Right atrium auricular region (tissue), 2 donors: Measurements from ENCODE around the gene ADGRD1. TPM values are rescaled to one million over a fixed set of nuclear protein-coding genes. Genes with fewer than 3 reads are reported as not detected.
A peak's percentile ranks its signal among the peaks of the same experiment; 100 is the strongest.

Source experiments
- DNase-seq: peaks from one replicate; pipeline ENCODE4 v3.0.0-alpha.2; 2019; ENCODE audit warnings: low spot score
- H3K27ac ChIP-seq, 2 donors: fragments of 200-600 bp; sonication (generic); 1 replicate in 1 of 2; 2 replicates in 1 of 2; pipeline ENCODE4 v1.5.1; 2016 to 2019
- H3K27me3 ChIP-seq, 2 donors: fragments of 200-600 bp; sonication (generic); one replicate each; pipeline versions ENCODE4 v1.5.1 to v1.6.0; 2017 to 2019
- H3K36me3 ChIP-seq: fragments of 200-600 bp; sonication (generic); one replicate; pipeline ENCODE4 v1.5.1; 2016
- H3K4me1 ChIP-seq, 2 donors: fragments of 200-600 bp; sonication (generic); one replicate each; pipeline versions ENCODE4 v1.5.1 to v1.6.0; 2017 to 2019
- H3K4me3 ChIP-seq, 2 donors: fragments of 200-600 bp; sonication (generic); 1 replicate in 1 of 2; 2 replicates in 1 of 2; pipeline ENCODE4 v1.5.1; 2017 to 2019; ENCODE audit warnings: mild to moderate bottlenecking in 1 of 2, moderate library complexity in 1 of 2
- H3K9me3 ChIP-seq, 2 donors: fragments of 200-600 bp; sonication (generic); one replicate each; pipeline ENCODE4 v1.5.1; 2019
- total RNA-seq, 2 donors: library from RNA; depleted of rRNA; stranded (reverse); fragments of >200 nt; gene quantifications; one replicate each; pipeline ENCODE4 v1.1.0, GENCODE V29; 2016
- TF ChIP-seq, protein P1 (sequence below), 2 donors: fragments of 200-600 bp; sonication (generic); IDR thresholded peaks; one replicate each; pipeline ENCODE4 v1.5.1; 2019; ENCODE audit warnings: antibody characterized with exemption in 2 of 2

Gene ADGRD1
- total RNA-seq, 2 donors from 2014 or later: 120 to 168 TPM

- Histone ChIP-seq H3K4me1 (peaks cover 0 to 41% of the 10 kb centered on the region in 2 donors), H3K36me3 (peaks cover 13% of the 10 kb centered on the region), H3K27ac (no peak overlapping the region), H3K27me3 (no peaks in the 10 kb centered on the region), H3K4me3 (no peak overlapping the region), H3K9me3 (no peaks in the 10 kb centered on the region)
- TF ChIP-seq, protein P1, sequence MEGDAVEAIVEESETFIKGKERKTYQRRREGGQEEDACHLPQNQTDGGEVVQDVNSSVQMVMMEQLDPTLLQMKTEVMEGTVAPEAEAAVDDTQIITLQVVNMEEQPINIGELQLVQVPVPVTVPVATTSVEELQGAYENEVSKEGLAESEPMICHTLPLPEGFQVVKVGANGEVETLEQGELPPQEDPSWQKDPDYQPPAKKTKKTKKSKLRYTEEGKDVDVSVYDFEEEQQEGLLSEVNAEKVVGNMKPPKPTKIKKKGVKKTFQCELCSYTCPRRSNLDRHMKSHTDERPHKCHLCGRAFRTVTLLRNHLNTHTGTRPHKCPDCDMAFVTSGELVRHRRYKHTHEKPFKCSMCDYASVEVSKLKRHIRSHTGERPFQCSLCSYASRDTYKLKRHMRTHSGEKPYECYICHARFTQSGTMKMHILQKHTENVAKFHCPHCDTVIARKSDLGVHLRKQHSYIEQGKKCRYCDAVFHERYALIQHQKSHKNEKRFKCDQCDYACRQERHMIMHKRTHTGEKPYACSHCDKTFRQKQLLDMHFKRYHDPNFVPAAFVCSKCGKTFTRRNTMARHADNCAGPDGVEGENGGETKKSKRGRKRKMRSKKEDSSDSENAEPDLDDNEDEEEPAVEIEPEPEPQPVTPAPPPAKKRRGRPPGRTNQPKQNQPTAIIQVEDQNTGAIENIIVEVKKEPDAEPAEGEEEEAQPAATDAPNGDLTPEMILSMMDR (IDR thresholded peaks at IDR 0.05): no peak
- DNase-seq: no peak
These were observed 99.9 kb downstream of the ADGRD1 start for GRCh38 chr12:131053567-131053966.

DNA sequence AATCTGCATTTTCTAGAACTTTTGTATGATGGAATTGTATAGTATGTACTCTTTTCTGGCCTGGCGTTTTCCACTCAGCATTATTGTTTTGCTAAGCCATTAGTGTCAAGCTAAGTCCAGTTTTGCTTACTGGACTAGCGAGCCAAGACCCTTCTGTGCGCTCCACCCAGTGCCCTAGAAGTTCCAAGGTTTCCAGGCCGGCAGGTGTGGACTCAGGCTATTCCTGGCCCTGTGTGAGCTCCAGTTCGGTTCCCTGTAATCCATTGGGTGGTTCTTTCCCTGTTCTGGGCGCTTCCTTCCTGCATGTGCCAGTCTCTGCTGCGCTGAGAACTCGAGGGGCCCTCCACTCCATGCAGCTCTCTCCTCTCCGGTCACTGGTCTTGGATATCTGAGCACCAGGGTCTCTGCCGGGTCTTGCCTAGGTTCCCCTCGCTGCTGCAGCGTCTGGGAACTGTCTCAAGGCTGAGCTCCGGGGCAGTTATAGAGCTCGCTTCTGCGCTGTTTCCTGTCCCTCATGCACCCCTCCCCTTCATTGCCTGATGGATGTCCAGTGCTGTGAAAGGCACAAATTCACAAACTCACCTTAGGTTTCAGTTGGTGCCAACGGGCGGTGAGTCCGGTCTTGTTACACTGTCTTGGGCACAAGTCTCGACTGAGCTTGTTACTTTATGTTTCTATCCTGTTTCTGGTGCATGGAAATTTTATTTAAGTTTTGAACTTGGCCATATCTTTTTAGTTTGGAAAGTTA lies 100.8 kb downstream of the ADGRD1 start:
- Histone ChIP-seq H3K4me3 (no peak overlapping the region), H3K4me1 (peaks cover 0 to 37% of the 10 kb centered on the region in 2 donors), H3K27me3 (no peaks in the 10 kb centered on the region), H3K27ac (no peak overlapping the region), H3K9me3 (no peaks in the 10 kb centered on the region), H3K36me3 (peaks cover 13% of the 10 kb centered on the region)
- no peak for DNase-seq
- TF ChIP-seq, protein P1 (IDR thresholded peaks at IDR 0.05): no peak

DNA sequence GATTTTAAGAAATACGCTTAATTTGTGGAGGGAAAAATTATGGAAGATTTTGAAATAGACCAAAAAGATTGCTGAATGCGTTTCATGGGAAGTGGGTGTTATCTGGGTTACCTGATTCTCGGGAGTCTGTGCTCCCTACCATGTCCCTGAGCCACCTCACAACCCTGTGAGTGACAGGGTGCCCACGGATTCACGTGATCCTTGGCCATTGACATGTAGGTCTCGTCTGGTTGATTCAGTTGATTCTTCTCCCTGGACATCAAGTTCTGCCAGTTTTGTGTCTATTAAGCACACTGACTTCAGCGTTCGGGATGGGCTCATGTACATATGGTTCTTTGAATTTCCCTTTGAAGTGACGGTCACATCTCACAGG lies 101.4 kb downstream of the ADGRD1 start:
- H3K36me3 ChIP-seq: peaks cover 13% of the 10 kb centered on the region
- TF ChIP-seq, protein P1 (IDR thresholded peaks at IDR 0.05): no peak
- H3K4me3 ChIP-seq: no peak overlapping the region
- H3K4me1 ChIP-seq: peaks cover 0 to 31% of the 10 kb centered on the region in 2 donors
- DNase-seq: no peak
- no peak overlapping the region for H3K27ac ChIP-seq
- H3K27me3 ChIP-seq: no peaks in the 10 kb centered on the region
- H3K9me3 ChIP-seq: no peaks in the 10 kb centered on the region

DNA sequence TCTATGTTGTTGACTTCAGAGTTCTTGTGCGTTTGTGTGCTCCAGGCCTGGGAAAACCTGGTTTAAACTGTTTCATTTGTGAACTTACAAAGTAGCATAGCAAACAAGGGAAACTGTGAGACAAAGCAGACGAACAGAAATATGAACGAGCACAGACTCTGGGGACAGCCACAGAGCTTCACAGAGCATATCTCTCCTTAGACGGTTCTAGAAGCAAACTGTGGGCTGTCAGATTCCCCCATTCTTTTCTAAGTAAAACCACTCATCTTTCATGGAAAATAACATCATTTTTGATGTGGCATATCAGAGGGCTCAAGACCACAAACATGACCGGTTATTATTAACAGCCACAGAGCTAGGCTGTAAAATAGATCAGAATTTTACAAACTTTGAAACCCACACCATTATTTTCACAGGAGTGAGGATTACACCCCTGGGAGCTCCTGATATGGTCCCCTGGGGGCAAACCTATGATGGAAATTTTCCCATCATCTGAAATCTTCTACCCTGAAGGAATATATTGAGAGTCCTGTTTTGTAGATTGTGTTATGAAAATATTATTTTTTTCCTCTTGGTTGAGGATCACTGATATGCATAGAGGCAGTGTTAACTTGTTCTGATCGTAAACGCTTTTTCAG lies 102.0 kb downstream of the ADGRD1 start:
- H3K9me3 ChIP-seq: no peaks in the 10 kb centered on the region
- DNase-seq: no peak
- no peak overlapping the region for H3K4me3 ChIP-seq
- H3K27ac ChIP-seq: peak overlapping the region in 1 of 2 donors; percentile 10
- TF ChIP-seq, protein P1 (IDR thresholded peaks at IDR 0.05): no peak
- H3K27me3 ChIP-seq: no peaks in the 10 kb centered on the region
- H3K36me3 ChIP-seq: peaks cover 13% of the 10 kb centered on the region
- H3K4me1 ChIP-seq: peaks cover 0 to 26% of the 10 kb centered on the region in 2 donors

DNA sequence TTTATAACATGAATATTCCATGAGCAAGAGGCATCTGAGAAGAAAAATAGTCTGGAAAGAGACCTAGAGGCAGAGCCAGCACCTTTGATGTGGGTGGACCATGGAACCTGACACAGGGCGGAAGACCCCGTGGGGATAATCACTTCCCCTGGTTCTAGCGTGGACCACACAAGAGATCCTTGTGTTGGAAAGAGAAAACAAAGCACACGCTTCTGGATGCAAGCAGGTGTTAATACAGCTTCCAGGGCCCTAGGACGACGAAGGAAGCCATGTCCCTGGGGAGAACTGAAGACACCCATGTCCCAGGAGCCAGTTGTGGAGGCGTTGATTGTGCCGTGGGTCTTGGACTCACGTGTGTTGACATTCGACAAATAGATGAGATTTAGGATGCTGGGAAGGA lies 102.9 kb downstream of the ADGRD1 start:
- peak overlapping the region in 1 of 2 donors; percentile 38 for H3K27ac ChIP-seq
- H3K4me3 ChIP-seq: no peak overlapping the region
- peaks cover 0 to 26% of the 10 kb centered on the region in 2 donors for H3K4me1 ChIP-seq
- peaks cover 13% of the 10 kb centered on the region for H3K36me3 ChIP-seq
- H3K9me3 ChIP-seq: no peaks in the 10 kb centered on the region
- H3K27me3 ChIP-seq: no peaks in the 10 kb centered on the region
- TF ChIP-seq, protein P1 (IDR thresholded peaks at IDR 0.05): no peak
- DNase-seq: no peak
